Keratinocyte (primary cell): Measurements from ENCODE around the gene ZNF839. TPM values are rescaled to one million over a fixed set of nuclear protein-coding genes. Genes with fewer than 3 reads are reported as not detected.

Source experiments
- DNase-seq: peaks from one replicate; pipeline ENCODE4 v3.0.0-alpha.2; 2011; ENCODE audit warnings: low read depth, missing footprints, low spot score
- FAIRE-seq: peaks from 2 replicates; lab custom pipeline; 2011; peaks lifted over from hg19 to GRCh38; lab: Jason Lieb, UNC
- H2AFZ ChIP-seq: 2 replicates; pipeline ENCODE4 v1.6.0; 2012; ENCODE audit warnings: low read length, control low read depth, inconsistent platforms; ENCODE audit not compliant: control insufficient read depth
- H3K27ac ChIP-seq: 2 replicates; pipeline ENCODE4 v1.5.1; 2011; ENCODE audit warnings: low read length; ENCODE audit not compliant: control insufficient read depth, insufficient read depth
- H3K27me3 ChIP-seq: 3 replicates; pipeline ENCODE4 v1.6.0; 2011; ENCODE audit warnings: low read length; ENCODE audit not compliant: control insufficient read depth, insufficient read depth; ENCODE audit errors: extremely low read depth
- H3K36me3 ChIP-seq, 2 experiments: 2 replicates in 1 of 2; 3 replicates in 1 of 2; pipeline ENCODE4 v1.5.1; 2011; ENCODE audit warnings: low read length in 2 of 2, mild to moderate bottlenecking in 1 of 2; ENCODE audit not compliant: control insufficient read depth in 2 of 2, insufficient read depth in 2 of 2; ENCODE audit errors: extremely low read depth in 1 of 2
- H3K4me1 ChIP-seq: 3 replicates; pipeline ENCODE4 v1.5.1; 2011; ENCODE audit warnings: low read length; ENCODE audit not compliant: control insufficient read depth, insufficient read depth; ENCODE audit errors: extremely low read depth
- H3K4me2 ChIP-seq: 3 replicates; pipeline ENCODE4 v1.6.0; 2011; ENCODE audit warnings: low read depth, low read length; ENCODE audit not compliant: control insufficient read depth, insufficient read depth; ENCODE audit errors: extremely low read depth
- H3K4me3 ChIP-seq, 3 experiments: fragments of 200-600 bp in 1 of 3; sonication (generic) in 1 of 3; 2 replicates in 2 of 3; 3 replicates in 1 of 3; pipeline ENCODE4 v1.5.1; 2011 to 2016; ENCODE audit warnings: low read length in 3 of 3, mild to moderate bottlenecking in 3 of 3, control low read depth in 2 of 3, inconsistent platforms in 1 of 3, low read depth in 1 of 3, mixed read lengths in 1 of 3, mixed run types in 1 of 3, moderate library complexity in 1 of 3; ENCODE audit not compliant: control insufficient read depth in 2 of 3, insufficient read depth in 2 of 3; ENCODE audit errors: extremely low read depth in 1 of 3
- H3K79me2 ChIP-seq: 2 replicates; pipeline ENCODE4 v1.6.0; 2012; ENCODE audit warnings: low read length; ENCODE audit not compliant: control insufficient read depth, insufficient read depth
- H3K9ac ChIP-seq: 3 replicates; pipeline ENCODE4 v1.6.0; 2011; ENCODE audit warnings: low read length; ENCODE audit not compliant: control insufficient read depth, insufficient read depth; ENCODE audit errors: extremely low read depth
- H3K9me1 ChIP-seq: 3 replicates; pipeline ENCODE4 v1.6.0; 2011; ENCODE audit warnings: low read length; ENCODE audit not compliant: control insufficient read depth, insufficient read depth; ENCODE audit errors: extremely low read depth
- H3K9me3 ChIP-seq: 2 replicates; pipeline ENCODE4 v1.5.1; 2012; ENCODE audit warnings: low read depth, low read length; ENCODE audit not compliant: control insufficient read depth
- H4K20me1 ChIP-seq: 3 replicates; pipeline ENCODE4 v1.6.0; 2011; ENCODE audit warnings: low read length; ENCODE audit not compliant: control insufficient read depth, insufficient read depth; ENCODE audit errors: extremely low read depth
- EZH2 ChIP-seq: IDR thresholded peaks from one replicate; pipeline ENCODE4 v1.6.1; 2012; ENCODE audit warnings: inconsistent platforms, mild to moderate bottlenecking, low read length, moderate library complexity
- dilution Hi-C: fragments of 300-500 bp; cut with MboI; formaldehyde crosslinking; loops from one replicate; pipeline ENCODE4 v1.7.0; 2020; ENCODE audit warnings: low sequenced_read_pairs; ENCODE audit not compliant: extremely low pct_ligation_motif_present
- polyA plus RNA-seq, 5 experiments: library from polyadenylated mRNA; depleted of rRNA in 3 of 5; stranded (reverse) in 3 of 5; stranded (forward) in 1 of 5; unstranded in 1 of 5; fragments of >200 nt; gene quantifications; 1 replicate in 1 of 5; 2 replicates in 3 of 5; 3 replicates in 1 of 5; pipeline versions ENCODE4 v1.2.1 to v1.2.3, GENCODE V29; 2011 to 2012; ENCODE audit warnings: missing spikeins in 2 of 5, low read depth in 1 of 5, low replicate concordance in 1 of 5
- TF ChIP-seq, protein P1 (sequence below), 3 experiments: IDR thresholded peaks in 1 of 3; conservative IDR thresholded peaks in 1 of 3; optimal IDR thresholded peaks in 1 of 3; 2 replicates in 2 of 3; 3 replicates in 1 of 3; pipeline versions ENCODE3 to v1.5.1; 2011; ENCODE audit warnings: low read length in 3 of 3, mild to moderate bottlenecking in 3 of 3, moderate library complexity in 2 of 3, control low read depth in 1 of 3, inconsistent platforms in 1 of 3; ENCODE audit not compliant: insufficient read depth in 2 of 3; ENCODE audit errors: extremely low read depth in 1 of 3

Gene ZNF839
- polyA plus RNA-seq, 1 donor (not counting 4 experiments of a cell fraction or from before 2014, with no cell fraction given): 11.0 TPM

DNA sequence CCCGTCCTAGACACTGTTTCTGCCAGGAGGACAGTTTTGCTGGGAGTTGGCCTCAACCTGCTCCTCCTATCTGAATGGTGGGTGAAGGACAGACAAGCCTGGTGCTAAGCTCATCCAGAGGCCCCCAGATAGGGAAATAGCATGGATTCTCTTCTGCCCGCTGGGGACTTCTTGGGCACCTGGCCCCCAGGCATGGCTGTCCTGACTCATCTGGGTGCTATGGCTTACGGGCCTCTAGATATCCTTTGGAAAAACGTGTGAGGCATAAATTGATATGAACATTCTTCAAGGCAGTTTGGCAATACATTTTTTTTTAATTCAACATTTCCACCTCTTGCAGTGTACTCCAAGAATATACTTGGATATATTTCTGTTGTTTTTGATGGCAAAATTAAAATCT is 51.8 kb downstream of the ZNF839 start:
- TF ChIP-seq EZH2: no peak
- TF ChIP-seq, protein P1, sequence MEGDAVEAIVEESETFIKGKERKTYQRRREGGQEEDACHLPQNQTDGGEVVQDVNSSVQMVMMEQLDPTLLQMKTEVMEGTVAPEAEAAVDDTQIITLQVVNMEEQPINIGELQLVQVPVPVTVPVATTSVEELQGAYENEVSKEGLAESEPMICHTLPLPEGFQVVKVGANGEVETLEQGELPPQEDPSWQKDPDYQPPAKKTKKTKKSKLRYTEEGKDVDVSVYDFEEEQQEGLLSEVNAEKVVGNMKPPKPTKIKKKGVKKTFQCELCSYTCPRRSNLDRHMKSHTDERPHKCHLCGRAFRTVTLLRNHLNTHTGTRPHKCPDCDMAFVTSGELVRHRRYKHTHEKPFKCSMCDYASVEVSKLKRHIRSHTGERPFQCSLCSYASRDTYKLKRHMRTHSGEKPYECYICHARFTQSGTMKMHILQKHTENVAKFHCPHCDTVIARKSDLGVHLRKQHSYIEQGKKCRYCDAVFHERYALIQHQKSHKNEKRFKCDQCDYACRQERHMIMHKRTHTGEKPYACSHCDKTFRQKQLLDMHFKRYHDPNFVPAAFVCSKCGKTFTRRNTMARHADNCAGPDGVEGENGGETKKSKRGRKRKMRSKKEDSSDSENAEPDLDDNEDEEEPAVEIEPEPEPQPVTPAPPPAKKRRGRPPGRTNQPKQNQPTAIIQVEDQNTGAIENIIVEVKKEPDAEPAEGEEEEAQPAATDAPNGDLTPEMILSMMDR (optimal IDR thresholded peaks at IDR 0.05 in 1 of 3, IDR thresholded peaks at IDR 0.05 in 1 of 3, conservative IDR thresholded peaks at IDR 0.05 in 1 of 3; ENCODE audit: extremely low read depth in 1 of 3, insufficient read depth in 2 of 3, low read length in 3 of 3): no peak
- dilution Hi-C loops: no loop called here
- DNase-seq (no peak), FAIRE-seq (no peak)
- H3K9me3 ChIP-seq: no peaks in the 10 kb centered on the region
- H3K36me3 ChIP-seq: peaks cover 0 to under 1% of the 10 kb centered on the region in 2 experiments
- H3K79me2 ChIP-seq: peaks cover 21% of the 10 kb centered on the region
- no peak overlapping the region for H3K4me3 ChIP-seq
- no peaks in the 10 kb centered on the region for H3K4me1 ChIP-seq
- H2AFZ ChIP-seq: no peak overlapping the region
- no peaks in the 10 kb centered on the region for H4K20me1 ChIP-seq
- no peak overlapping the region for H3K4me2 ChIP-seq
- no peaks in the 10 kb centered on the region for H3K9me1 ChIP-seq
- H3K9ac ChIP-seq: no peak overlapping the region
- no peaks in the 10 kb centered on the region for H3K27me3 ChIP-seq
- no peak overlapping the region for H3K27ac ChIP-seq

DNA sequence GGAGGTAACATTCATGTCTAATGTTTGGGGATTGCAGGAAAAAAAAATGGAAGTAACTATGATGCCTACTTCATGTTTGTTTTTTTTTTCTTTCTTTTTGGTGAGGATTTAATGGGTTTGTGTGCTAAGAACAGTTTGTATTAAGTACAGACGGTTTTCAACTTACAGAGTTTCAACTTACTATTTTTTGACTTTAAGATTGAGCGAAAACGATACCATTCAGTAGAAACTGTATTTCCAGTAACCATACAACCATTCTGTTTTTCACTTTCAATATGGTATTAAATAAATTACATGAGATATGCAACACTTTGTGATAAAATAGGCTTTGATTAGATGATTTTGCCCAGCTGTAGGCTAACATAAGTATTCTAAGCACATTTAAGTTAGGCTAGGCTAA is 53.6 kb downstream of the ZNF839 start:
- Histone ChIP-seq H3K36me3 (peaks cover 0 to 4% of the 10 kb centered on the region in 2 experiments), H3K27ac (no peak overlapping the region), H3K4me3 (no peak overlapping the region), H3K79me2 (peaks cover 15% of the 10 kb centered on the region), H3K27me3 (no peaks in the 10 kb centered on the region), H3K9me3 (no peaks in the 10 kb centered on the region), H3K9me1 (no peaks in the 10 kb centered on the region), H3K4me1 (no peaks in the 10 kb centered on the region), H2AFZ (no peak overlapping the region), H3K9ac (no peak overlapping the region), H4K20me1 (no peaks in the 10 kb centered on the region), H3K4me2 (no peak overlapping the region)
- TF ChIP-seq, protein P1 (optimal IDR thresholded peaks at IDR 0.05 in 1 of 3, IDR thresholded peaks at IDR 0.05 in 1 of 3, conservative IDR thresholded peaks at IDR 0.05 in 1 of 3; ENCODE audit: extremely low read depth in 1 of 3, insufficient read depth in 2 of 3, low read length in 3 of 3): no peak
- TF ChIP-seq EZH2: no peak
- FAIRE-seq (no peak), DNase-seq (no peak)
- dilution Hi-C loops: no loop called here
